GM18861 (cell line): ENCODE measurements around the gene PRDM5.

Experiments
- ATAC-seq: cut with Tn5 transposase; IDR thresholded peaks from one replicate; pipeline ENCODE4 v1.9.1; 2021; ENCODE audit not compliant: unreplicated experiment

The PRDM5 gene

GRCh38 chr4:120821977-120822376 lies 100.5 kb downstream of the PRDM5 start:
- no peak for ATAC-seq

- ATAC-seq, result no peak
These were observed 101.5 kb downstream of the PRDM5 start for GRCh38 chr4:120821029-120821428.

GRCh38 chr4:120819805-120820437 lies 102.6 kb downstream of the PRDM5 start:
- ATAC-seq, result no peak

GRCh38 chr4:120816296-120816965 lies 106.1 kb downstream of the PRDM5 start:
- ATAC-seq, result no peak

DNA sequence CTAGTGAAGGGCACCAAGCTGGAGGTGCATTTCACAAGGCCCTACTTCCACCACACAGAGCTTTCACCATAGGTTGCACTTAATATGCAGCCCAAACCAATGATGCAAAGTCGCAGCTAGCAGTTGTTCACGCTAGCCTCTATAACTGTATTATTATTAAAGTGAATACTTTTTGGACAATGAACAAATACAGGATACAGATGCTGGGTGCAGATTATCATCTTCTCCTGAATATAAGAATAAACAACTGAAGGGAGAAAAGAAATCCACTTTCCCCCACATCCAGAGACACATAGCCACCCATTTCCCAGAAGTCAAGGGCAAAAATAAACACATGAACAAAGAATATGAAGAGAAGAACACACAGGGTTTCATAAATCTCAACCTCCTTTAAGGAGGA lies 107.2 kb downstream of the PRDM5 start:
- no peak for ATAC-seq

GRCh38 chr4:120814886-120815285 lies 107.6 kb downstream of the PRDM5 start:
- ATAC-seq, result no peak

DNA sequence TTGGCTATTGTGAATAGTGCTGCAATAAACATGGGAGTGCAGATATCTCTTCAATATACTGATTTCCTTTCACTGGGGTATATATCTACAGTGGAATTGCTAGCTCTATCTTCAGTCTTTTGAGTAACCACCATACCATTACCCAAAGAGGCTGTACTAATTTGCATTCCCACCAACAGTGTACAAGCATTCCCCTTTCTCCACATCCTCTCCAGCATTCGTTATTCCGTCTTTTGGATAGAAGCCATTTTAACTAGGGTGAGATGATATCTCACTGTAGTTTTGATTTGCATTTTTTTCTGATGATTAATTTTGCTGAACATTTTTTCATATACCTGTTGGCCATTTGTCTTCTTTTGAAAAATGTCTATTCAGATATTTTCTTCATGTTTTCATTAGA lies 110.3 kb downstream of the PRDM5 start:
- ATAC-seq, result no peak

GRCh38 chr4:120809518-120809917 lies 113.0 kb downstream of the PRDM5 start:
- ATAC-seq, result no peak

DNA sequence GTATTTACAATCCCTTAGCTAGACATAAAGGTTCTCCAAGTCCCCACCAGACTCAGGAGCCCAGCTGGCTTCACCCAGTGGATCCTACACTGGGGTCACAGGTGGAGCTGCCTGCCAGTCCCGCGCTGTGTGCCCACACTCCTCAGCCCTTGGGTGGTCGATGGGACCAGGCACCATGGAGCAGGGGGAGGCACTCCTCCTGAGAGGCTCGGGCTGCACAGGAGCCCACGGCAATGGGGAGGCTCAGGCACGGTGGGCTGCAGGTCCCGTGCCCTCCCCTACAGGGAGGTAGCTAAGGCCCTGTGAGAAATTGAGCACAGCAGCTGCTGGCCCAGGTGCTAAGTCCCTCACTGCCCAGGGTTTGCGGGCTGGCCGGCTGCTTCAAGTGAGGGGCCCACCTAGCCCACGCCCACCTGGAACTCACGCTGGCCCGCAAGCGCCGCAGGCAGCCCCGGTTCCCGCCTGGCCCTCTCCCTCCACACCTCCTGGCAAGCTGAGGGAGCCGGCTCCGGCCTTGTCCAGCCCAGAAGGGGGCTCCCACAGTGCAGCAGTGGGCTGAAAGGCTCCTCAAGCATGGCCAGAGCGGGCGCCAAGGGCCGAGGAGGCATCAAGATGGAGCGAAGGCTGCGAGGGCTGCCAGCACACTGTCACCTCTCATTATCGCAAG lies 113.9 kb downstream of the PRDM5 start:
- no peak for ATAC-seq

DNA sequence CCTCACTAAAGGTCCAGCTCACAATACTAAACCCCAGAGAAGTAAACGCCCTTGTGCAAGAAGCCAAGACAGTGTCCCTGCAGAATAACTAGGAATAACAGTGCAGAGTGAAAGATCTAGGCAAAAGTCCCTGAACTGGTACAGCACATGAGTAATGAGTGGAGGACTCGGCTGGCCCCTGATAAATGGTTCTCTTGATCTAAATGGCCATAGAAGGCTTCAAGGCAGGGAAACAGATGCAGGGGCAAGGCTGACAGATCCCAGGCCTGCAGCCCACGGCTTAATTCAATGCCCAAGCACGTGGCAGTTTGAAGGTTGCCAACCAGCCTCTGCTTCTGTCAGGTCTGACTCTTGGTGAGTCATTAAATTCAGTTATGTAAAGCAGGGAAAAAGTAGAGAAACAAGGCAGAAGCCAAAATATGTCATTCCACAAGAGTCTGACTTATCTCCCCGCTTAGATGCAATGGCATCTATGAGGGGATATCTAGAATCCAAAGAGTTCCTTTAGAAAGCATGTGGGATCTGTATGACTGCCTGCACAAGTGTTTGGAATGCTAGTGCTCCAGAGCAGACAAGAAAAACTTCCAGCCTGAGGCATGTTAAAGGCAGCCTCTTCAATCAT lies 121.3 kb downstream of the PRDM5 start:
- no peak for ATAC-seq

- ATAC-seq, result no peak
These were observed 124.0 kb downstream of the PRDM5 start for GRCh38 chr4:120798570-120798969.

GRCh38 chr4:120796271-120796670 lies 126.3 kb downstream of the PRDM5 start:
- no peak for ATAC-seq

- ATAC-seq, result no peak
These were observed 137.3 kb downstream of the PRDM5 start for GRCh38 chr4:120785202-120785601.

GRCh38 chr4:120777459-120777858 lies 145.1 kb downstream of the PRDM5 start:
- no peak for ATAC-seq

GRCh38 chr4:120775431-120775830 lies 147.1 kb downstream of the PRDM5 start:
- no peak for ATAC-seq

- ATAC-seq, result no peak
These were observed 148.9 kb downstream of the PRDM5 start for GRCh38 chr4:120773641-120774040.

- no peak for ATAC-seq
These were observed 150.6 kb downstream of the PRDM5 start for GRCh38 chr4:120771907-120772306.

DNA sequence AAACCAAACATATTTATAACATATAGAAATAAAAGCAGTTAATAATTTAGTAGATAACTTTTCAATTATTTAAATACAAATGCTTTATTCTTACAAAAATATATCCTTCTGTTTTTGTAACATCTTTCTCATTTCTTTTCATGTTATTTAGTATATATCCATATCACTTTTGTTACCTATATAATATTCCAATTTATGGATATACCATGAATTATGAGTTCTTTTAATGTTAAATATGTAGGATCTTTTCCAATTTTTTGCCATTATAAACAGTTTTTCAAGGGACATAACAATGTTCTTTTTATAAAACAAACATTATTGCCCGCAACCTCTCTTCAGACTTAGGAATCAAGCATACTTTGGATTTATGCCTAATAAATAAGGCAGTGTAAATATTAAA lies 151.6 kb downstream of the PRDM5 start:
- ATAC-seq, result no peak

- no peak for ATAC-seq
These were observed 153.3 kb downstream of the PRDM5 start for GRCh38 chr4:120769227-120769626.

- ATAC-seq, result no peak
These were observed 157.3 kb downstream of the PRDM5 start for GRCh38 chr4:120765260-120765680.

- ATAC-seq, result no peak
These were observed 158.9 kb downstream of the PRDM5 start for GRCh38 chr4:120763650-120764049.

DNA sequence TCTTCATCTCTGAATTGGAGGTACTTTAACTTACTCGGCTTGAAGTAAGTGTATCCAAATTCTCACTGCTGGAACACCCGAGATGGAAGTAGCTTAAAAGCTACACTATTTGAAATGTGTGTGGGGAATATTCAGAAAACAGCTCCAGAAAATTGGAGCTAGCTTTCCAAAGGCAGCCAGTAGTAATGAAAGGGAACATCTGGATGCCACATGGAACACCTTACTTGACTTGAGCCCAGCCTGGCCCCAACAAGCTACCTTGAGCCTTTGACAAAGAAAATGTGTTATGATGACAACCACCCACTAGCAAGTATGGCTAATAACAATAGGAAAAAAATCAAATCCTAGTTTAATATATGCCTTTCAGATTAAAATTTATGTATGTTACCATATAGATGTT lies 161.5 kb downstream of the PRDM5 start:
- ATAC-seq, result no peak
